ENCODE measurements around the gene GABRB1. TPM values are rescaled to one million over a fixed set of nuclear protein-coding genes. Genes with fewer than 3 reads are reported as not detected.

Gene GABRB1
- total RNA-seq, 3 donors from 2014 or later = 2.5 TPM; not detected in 2

DNA sequence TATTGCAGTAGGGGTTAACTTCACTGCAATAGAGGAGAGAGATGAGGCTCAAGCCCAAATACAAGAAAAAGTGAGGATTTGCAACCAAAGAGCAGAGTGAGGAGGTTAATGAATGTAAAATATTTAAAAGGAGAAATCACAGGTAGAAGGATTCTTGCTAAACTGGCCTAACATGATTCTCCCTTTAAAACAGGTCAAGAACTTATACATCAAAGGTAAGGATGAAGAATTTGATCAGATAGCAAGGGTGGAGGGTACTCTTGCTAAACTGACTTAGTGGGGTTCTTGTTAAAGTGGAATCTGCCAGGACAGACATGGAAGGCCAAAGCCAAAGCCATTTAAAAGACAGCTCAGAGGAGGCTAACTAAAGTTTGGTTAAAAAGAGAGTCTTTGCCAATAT lies 193.0 kb downstream of the GABRB1 start:
- no peak for TF ChIP-seq POLR2AphosphoS5 (IDR thresholded peaks at IDR 0.05)
- TF ChIP-seq POLR2A (IDR thresholded peaks at IDR 0.05) = no peak
- TF ChIP-seq, protein P1, sequence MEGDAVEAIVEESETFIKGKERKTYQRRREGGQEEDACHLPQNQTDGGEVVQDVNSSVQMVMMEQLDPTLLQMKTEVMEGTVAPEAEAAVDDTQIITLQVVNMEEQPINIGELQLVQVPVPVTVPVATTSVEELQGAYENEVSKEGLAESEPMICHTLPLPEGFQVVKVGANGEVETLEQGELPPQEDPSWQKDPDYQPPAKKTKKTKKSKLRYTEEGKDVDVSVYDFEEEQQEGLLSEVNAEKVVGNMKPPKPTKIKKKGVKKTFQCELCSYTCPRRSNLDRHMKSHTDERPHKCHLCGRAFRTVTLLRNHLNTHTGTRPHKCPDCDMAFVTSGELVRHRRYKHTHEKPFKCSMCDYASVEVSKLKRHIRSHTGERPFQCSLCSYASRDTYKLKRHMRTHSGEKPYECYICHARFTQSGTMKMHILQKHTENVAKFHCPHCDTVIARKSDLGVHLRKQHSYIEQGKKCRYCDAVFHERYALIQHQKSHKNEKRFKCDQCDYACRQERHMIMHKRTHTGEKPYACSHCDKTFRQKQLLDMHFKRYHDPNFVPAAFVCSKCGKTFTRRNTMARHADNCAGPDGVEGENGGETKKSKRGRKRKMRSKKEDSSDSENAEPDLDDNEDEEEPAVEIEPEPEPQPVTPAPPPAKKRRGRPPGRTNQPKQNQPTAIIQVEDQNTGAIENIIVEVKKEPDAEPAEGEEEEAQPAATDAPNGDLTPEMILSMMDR (IDR thresholded peaks at IDR 0.05) = no peak
- no peak overlapping the region for H3K27ac ChIP-seq
- H3K4me1 ChIP-seq = no peaks in the 10 kb centered on the region
- intact Hi-C loops (cut with DNase I; ENCODE audit: low total_unique reads) = no loop called here
- H3K36me3 ChIP-seq = no peaks in the 10 kb centered on the region
- H3K27me3 ChIP-seq = no peaks in the 10 kb centered on the region
- no peaks in the 10 kb centered on the region for H3K9me3 ChIP-seq
- no peak for DNase-seq (ENCODE audit: low spot score in 2 of 2)
- no peak overlapping the region for H3K4me3 ChIP-seq

DNA sequence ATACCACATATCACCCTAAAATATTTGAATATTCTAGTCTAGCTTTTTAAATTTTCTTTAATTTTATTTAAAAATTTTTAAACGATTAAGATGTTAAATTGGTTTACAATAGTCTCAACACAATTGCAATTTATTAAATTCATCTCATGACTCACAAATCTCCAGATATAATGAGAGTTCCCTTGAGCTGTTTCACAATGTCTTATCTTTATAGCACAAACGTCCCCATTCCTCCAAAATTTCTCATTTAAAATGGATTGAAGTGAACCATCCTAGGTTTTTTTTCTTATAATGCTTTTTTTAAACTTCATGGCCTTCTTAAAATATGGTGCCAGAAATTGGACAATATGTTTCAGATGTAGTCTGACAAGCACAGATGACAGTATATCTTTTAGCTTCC lies 204.4 kb downstream of the GABRB1 start:
- Histone ChIP-seq H3K36me3 (no peaks in the 10 kb centered on the region), H3K9me3 (no peaks in the 10 kb centered on the region), H3K27ac (no peak overlapping the region), H3K4me1 (no peaks in the 10 kb centered on the region), H3K4me3 (no peak overlapping the region), H3K27me3 (no peaks in the 10 kb centered on the region)
- TF ChIP-seq POLR2A (IDR thresholded peaks at IDR 0.05) (no peak), POLR2AphosphoS5 (IDR thresholded peaks at IDR 0.05) (no peak)
- TF ChIP-seq, protein P1 (IDR thresholded peaks at IDR 0.05) = no peak
- DNase-seq (ENCODE audit: low spot score in 2 of 2) = no peak
- intact Hi-C loops (cut with DNase I; ENCODE audit: low total_unique reads) = no loop called here

DNA sequence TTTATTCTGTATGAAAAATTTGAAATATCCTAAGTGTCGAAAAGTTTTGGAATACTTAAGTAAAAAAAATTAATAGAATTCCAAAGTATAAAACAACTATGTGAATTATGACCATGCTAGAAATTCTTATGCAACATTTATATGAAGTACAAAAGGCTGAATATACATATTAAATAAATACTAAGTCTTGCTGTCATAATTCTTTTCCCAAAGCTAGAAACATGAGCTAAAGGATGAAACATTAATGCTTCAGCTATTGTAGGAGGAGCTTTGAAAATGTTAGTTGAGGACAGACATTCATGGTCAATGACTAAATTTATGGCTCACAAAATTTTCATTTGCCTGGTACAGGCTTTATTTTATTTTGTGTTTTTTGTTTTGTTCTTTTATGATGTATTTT lies 207.3 kb downstream of the GABRB1 start:
- TF ChIP-seq POLR2AphosphoS5 (IDR thresholded peaks at IDR 0.05) = no peak
- TF ChIP-seq, protein P1 (IDR thresholded peaks at IDR 0.05) = no peak
- no peak for TF ChIP-seq POLR2A (IDR thresholded peaks at IDR 0.05)
- Histone ChIP-seq H3K36me3 (no peaks in the 10 kb centered on the region), H3K4me1 (no peaks in the 10 kb centered on the region), H3K9me3 (no peaks in the 10 kb centered on the region), H3K4me3 (no peak overlapping the region), H3K27me3 (no peaks in the 10 kb centered on the region), H3K27ac (no peak overlapping the region)
- intact Hi-C loops (cut with DNase I; ENCODE audit: low total_unique reads) = no loop called here
- no peak for DNase-seq (ENCODE audit: low spot score in 2 of 2)

DNA sequence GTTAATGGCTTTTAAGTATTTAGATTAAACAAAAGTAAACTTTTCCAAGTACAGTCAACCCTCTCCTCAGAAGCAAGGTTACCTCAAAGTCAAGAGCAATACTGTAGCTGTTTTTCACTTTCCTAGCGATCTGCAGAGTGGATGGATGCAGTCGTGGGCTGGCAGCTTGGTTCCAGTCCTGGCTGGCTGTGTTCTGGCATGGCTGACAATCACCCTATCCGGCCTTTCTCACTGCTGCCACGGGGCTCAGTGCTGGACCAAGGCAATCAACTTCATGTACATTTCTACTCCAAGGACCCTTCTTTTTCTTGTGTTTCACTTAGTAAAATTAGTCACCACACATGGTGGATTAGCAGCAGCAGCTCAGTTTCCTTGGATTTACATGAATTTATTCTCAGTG lies 208.3 kb downstream of the GABRB1 start:
- H3K36me3 ChIP-seq = no peaks in the 10 kb centered on the region
- DNase-seq (ENCODE audit: low spot score in 2 of 2) = no peak
- H3K4me1 ChIP-seq = no peaks in the 10 kb centered on the region
- TF ChIP-seq POLR2AphosphoS5 (IDR thresholded peaks at IDR 0.05) (no peak), POLR2A (IDR thresholded peaks at IDR 0.05) (no peak)
- TF ChIP-seq, protein P1 (IDR thresholded peaks at IDR 0.05) = no peak
- intact Hi-C loops (cut with DNase I; ENCODE audit: low total_unique reads) = no loop called here
- no peaks in the 10 kb centered on the region for H3K27me3 ChIP-seq
- H3K4me3 ChIP-seq = no peak overlapping the region
- no peaks in the 10 kb centered on the region for H3K9me3 ChIP-seq
- H3K27ac ChIP-seq = no peak overlapping the region

DNA sequence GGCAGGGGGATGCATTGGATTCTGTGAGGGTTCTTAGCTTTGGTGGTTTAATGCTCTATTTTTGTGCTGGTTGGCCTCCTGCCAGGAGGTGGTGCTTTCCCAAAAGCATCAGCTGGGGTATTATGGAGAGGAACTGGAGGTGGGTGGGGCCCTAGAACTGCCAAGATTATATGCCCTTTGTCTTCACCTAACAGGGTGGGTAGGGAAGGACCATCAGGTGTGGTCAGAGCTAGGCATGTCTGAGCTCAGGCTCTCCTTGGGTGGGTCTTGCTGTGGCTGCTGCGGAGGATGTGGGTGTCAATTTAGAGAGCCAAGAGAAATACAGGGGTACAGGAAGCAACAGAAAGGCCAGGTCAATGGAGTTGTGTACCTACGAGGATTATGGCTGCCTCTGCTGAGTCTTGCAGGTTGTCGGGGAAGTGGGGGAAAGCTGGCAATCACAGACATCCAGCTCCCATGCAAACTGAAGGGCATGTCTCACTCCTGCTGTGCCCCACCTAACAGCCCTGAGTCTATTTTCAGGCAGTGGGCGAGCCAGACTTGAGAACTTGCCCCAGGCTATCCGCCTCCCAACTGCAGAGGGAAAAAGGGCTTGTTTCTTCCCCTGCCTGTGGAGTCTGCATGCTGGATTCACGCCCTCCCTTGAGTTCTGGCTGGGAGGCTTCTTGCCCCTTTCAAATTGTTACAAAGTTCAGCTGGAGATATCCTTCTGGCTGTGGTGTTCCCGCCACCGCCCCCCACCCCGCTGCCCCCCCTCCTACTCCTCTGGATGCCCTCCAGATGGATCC lies 220.2 kb downstream of the GABRB1 start:
- intact Hi-C loops (cut with DNase I; ENCODE audit: low total_unique reads) = no loop called here
- Histone ChIP-seq H3K9me3 (no peaks in the 10 kb centered on the region), H3K4me3 (no peak overlapping the region), H3K36me3 (no peaks in the 10 kb centered on the region), H3K27ac (no peak overlapping the region), H3K4me1 (no peaks in the 10 kb centered on the region), H3K27me3 (no peaks in the 10 kb centered on the region)
- no peak for DNase-seq (ENCODE audit: low spot score in 2 of 2)
- TF ChIP-seq POLR2A (IDR thresholded peaks at IDR 0.05) (no peak), POLR2AphosphoS5 (IDR thresholded peaks at IDR 0.05) (no peak)
- TF ChIP-seq, protein P1 (IDR thresholded peaks at IDR 0.05) = no peak
